Kidney (tissue), 14 donors: ENCODE measurements around the gene SEMA5A. TPM values are rescaled to one million over a fixed set of nuclear protein-coding genes. Genes with fewer than 3 reads are reported as not detected.

Source experiments
- DNase-seq, 5 donors: peaks; one replicate each; pipeline ENCODE4 v3.0.0-alpha.2; 2013 to 2020
- FAIRE-seq: peaks from 2 replicates; lab custom pipeline; 2012; peaks lifted over from hg19 to GRCh38; lab: Jason Lieb, UNC
- H3K27ac ChIP-seq, 2 donors: one replicate each; pipeline ENCODE4 v1.7.0; 2013; ENCODE audit warnings: low read depth in 2 of 2, low read length in 2 of 2, inconsistent platforms in 1 of 2
- H3K27me3 ChIP-seq: one replicate; pipeline ENCODE4 v1.7.1; 2013; ENCODE audit warnings: low read length, inconsistent platforms; ENCODE audit not compliant: control insufficient read depth, insufficient read depth
- H3K36me3 ChIP-seq, 3 donors: one replicate each; pipeline versions ENCODE4 v1.7.0 to v1.7.1; 2013; ENCODE audit warnings: low read length in 3 of 3, control low read depth in 1 of 3, inconsistent platforms in 1 of 3; ENCODE audit not compliant: insufficient read depth in 3 of 3, control insufficient read depth in 2 of 3
- H3K4me1 ChIP-seq, 3 donors: one replicate each; pipeline versions ENCODE4 v1.7.0 to v1.7.1; 2013; ENCODE audit warnings: low read length in 3 of 3, inconsistent platforms in 1 of 3, low read depth in 1 of 3; ENCODE audit not compliant: control insufficient read depth in 2 of 3, insufficient read depth in 2 of 3
- H3K4me3 ChIP-seq, 3 donors: one replicate each; pipeline versions ENCODE4 v1.7.0 to v1.8.1; 2013; ENCODE audit warnings: low read length in 3 of 3, control low read depth in 1 of 3, inconsistent platforms in 1 of 3
- H3K9ac ChIP-seq, 3 donors: one replicate each; pipeline versions ENCODE4 v1.7.0 to v1.7.1; 2013; ENCODE audit warnings: low read length in 3 of 3, control low read depth in 1 of 3, inconsistent platforms in 1 of 3
- H3K9me3 ChIP-seq, 3 donors: one replicate each; pipeline versions ENCODE4 v1.7.0 to v1.7.1; 2013; ENCODE audit warnings: low read length in 3 of 3, control low read depth in 1 of 3, inconsistent platforms in 1 of 3; ENCODE audit not compliant: control insufficient read depth in 2 of 3, insufficient read depth in 1 of 3
- CTCF ChIP-seq: IDR thresholded peaks from 3 replicates; pipeline ENCODE4 v1.5.1; 2012; ENCODE audit warnings: mild to moderate bottlenecking, moderate library complexity, borderline replicate concordance; ENCODE audit not compliant: insufficient read depth; ENCODE audit errors: extremely low read depth
- intact Hi-C: fragments of 100-400 bp; cut with DNase I; formaldehyde crosslinking; loops from one replicate; pipeline ENCODE4 v1.11.1; 2022
- polyA plus RNA-seq: library from polyadenylated mRNA; stranded (reverse); fragments of 350-450 nt; fragmentation: Illumina TruSeq; extraction: RNeasy Lipid Tissue Mini Kit (QIAGEN cat#74804); gene quantifications from one replicate; pipeline ENCODE4 v1.2.3, GENCODE V29; 2014; ENCODE audit warnings: low read depth, low replicate concordance; ENCODE audit not compliant: insufficient read depth
- total RNA-seq: library from RNA; stranded (reverse); fragmentation: NEBNext Ultra II Directional; extraction: Animal tissue kit (Norgen Biotek cat#: 25700); gene quantifications from one replicate; pipeline ENCODE4 v1.2.1, GENCODE V29; 2021
- donor health status: control.
- donor health status: control.
- donor health status: control.
- donor health status: control.
- donor health status: control.
- donor health status: DM: yes; HTN: yes; CAD: no.
- donor health status: Normal renal cell carcinoma (clear cell type).

SEMA5A gene
- total and polyA plus RNA-seq, 2 donors from 2014 or later = 7.9 to 23.3 TPM

GRCh38 chr5:9071074-9071473 lies 474.8 kb downstream of the SEMA5A start:
- H3K27ac ChIP-seq = no peak overlapping the region
- DNase-seq (no peak), FAIRE-seq (no peak)
- no peaks in the 10 kb centered on the region for H3K27me3 ChIP-seq
- TF ChIP-seq CTCF = no peak
- no peak overlapping the region for H3K9ac ChIP-seq
- no peak overlapping the region for H3K4me3 ChIP-seq
- intact Hi-C loops = no loop called here
- no peaks in the 10 kb centered on the region for H3K9me3 ChIP-seq
- no peaks in the 10 kb centered on the region for H3K4me1 ChIP-seq
- H3K36me3 ChIP-seq = no peaks in the 10 kb centered on the region

GRCh38 chr5:9069650-9070049 lies 476.2 kb downstream of the SEMA5A start:
- FAIRE-seq = no peak
- H3K9ac ChIP-seq = no peak overlapping the region
- H3K27ac ChIP-seq = no peak overlapping the region
- no peaks in the 10 kb centered on the region for H3K9me3 ChIP-seq
- H3K36me3 ChIP-seq = peaks cover 0 to 6% (median 6%) of the 10 kb centered on the region in 3 donors
- TF ChIP-seq CTCF = no peak
- H3K27me3 ChIP-seq = no peaks in the 10 kb centered on the region
- H3K4me3 ChIP-seq = no peak overlapping the region
- intact Hi-C loops = no loop called here
- H3K4me1 ChIP-seq = no peaks in the 10 kb centered on the region
- DNase-seq = peak in 2 of 5 donors; percentile 31 to 38

- intact Hi-C loops = no loop called here
- no peaks in the 10 kb centered on the region for H3K4me1 ChIP-seq
- DNase-seq = no peak
- no peak overlapping the region for H3K4me3 ChIP-seq
- no peak overlapping the region for H3K27ac ChIP-seq
- no peaks in the 10 kb centered on the region for H3K9me3 ChIP-seq
- FAIRE-seq = no peak
- H3K27me3 ChIP-seq = no peaks in the 10 kb centered on the region
- H3K9ac ChIP-seq = no peak overlapping the region
- no peak for TF ChIP-seq CTCF
- peaks cover 0 to 6% (median 6%) of the 10 kb centered on the region in 3 donors for H3K36me3 ChIP-seq
Measured at GRCh38 chr5:9067154-9067553, 478.7 kb downstream of the SEMA5A start.

GRCh38 chr5:9066349-9066748 lies 479.5 kb downstream of the SEMA5A start:
- DNase-seq = no peak
- no peak for TF ChIP-seq CTCF
- no peaks in the 10 kb centered on the region for H3K27me3 ChIP-seq
- no peak for FAIRE-seq
- H3K27ac ChIP-seq = no peak overlapping the region
- H3K9me3 ChIP-seq = no peaks in the 10 kb centered on the region
- no peaks in the 10 kb centered on the region for H3K4me1 ChIP-seq
- intact Hi-C loops = no loop called here
- no peak overlapping the region for H3K9ac ChIP-seq
- H3K36me3 ChIP-seq = peaks cover 0 to 6% (median 6%) of the 10 kb centered on the region in 3 donors
- no peak overlapping the region for H3K4me3 ChIP-seq
